Stimulated activated CD4-positive, alpha-beta T cell treated with anti-CD3 and anti-CD28 coated beads, Interleukin-1b, Interleukin-23, amount 100 ng/mL, for 4 hours (primary cell): ENCODE data around the gene PRSS38.

Experiments used
- DNase-seq, 2 donors: peaks; one replicate each; pipeline ENCODE4 v3.0.0-alpha.2; 2020; ENCODE audit warnings: low read depth in 2 of 2

The PRSS38 gene

DNA sequence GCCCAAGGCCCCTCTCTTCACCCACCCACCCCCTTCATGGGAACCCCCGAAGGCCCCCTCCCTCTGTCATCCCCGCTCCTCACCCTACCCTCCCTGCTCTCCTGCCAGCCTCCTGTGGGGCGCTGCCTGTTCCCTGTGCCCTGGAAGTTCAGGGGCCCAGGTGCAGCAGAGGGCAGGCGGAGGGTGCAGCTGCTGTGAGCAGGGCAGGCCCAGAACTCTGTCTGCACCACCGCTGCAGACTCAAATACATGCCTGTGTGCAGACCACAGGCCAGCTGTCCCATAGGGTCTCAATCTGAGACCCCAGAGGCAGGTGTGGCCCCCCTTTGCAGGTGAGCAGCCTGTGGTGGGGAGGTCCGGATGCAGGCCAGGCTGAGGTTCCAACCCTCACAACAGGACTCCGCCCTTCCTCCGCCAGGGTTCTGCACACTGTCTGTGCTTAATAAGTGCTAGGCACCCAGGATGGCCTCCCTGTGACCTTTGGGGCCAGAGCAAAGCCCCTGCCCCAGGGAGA, 69.7 kb downstream of the PRSS38 start:
- no peak for DNase-seq

DNA sequence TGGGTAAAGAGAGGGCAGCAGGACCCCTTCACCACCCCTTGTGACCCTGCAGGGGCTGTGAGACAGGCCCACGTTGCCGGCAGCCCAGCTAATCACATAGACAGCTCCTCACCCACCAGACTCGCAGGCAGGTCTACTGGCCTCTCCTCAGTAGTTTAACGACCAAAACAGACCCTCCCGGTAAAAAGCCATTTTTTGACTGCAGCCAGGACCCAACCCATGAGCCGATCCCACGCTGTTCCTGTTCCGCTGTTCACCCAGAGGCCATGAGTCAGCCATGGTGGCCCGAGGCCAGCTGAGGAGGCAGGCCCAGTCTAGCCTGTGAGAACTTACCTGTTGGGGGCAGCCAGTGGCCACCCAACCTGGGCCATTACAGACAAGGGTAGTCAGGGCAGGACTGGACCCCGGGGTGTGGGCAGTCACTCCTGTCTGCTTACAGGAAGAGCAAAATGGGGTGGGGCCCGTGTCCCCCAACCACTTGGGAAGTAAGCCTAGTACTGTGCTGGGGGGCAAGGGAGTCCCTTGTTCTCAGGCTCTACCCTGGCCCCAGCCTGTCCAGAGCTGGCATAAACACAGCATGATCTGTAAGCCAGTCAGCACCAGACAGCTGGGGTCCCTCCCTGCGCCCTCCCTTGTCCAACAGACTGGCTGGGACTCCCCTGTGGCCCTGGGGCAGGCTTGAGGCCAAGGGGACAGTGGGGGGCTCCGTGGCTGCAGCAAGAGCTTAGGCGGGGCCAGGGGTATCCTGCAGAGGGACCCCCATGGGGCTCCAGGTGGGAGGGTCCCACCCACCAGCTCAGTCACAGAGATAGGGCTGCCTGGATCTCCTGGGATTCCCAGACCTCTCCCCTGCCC, 70.4 kb downstream of the PRSS38 start:
- no peak for DNase-seq

DNA sequence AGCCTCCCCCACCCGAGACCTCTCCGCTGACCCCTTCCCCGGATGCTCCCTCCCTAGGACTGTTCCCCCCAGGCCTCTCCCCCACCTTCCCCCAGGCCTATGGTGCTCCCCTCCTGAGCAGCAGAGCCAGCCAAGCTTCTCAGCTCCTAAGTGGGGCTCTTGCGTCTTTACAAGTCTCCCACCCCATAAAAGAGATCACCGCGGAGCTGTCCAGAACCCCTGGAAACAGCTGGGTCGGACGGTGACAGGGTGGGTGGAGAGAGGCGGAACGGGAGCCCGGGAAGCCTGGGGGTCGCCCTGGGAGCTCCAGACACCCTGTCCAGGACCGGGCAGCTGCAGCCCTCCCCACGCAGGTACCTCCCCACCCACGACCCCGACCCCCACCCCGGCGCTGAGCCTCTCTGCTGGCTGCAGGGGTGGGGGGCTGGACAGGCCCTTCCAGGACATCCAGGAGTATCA, 71.1 kb downstream of the PRSS38 start:
- no peak for DNase-seq

DNA sequence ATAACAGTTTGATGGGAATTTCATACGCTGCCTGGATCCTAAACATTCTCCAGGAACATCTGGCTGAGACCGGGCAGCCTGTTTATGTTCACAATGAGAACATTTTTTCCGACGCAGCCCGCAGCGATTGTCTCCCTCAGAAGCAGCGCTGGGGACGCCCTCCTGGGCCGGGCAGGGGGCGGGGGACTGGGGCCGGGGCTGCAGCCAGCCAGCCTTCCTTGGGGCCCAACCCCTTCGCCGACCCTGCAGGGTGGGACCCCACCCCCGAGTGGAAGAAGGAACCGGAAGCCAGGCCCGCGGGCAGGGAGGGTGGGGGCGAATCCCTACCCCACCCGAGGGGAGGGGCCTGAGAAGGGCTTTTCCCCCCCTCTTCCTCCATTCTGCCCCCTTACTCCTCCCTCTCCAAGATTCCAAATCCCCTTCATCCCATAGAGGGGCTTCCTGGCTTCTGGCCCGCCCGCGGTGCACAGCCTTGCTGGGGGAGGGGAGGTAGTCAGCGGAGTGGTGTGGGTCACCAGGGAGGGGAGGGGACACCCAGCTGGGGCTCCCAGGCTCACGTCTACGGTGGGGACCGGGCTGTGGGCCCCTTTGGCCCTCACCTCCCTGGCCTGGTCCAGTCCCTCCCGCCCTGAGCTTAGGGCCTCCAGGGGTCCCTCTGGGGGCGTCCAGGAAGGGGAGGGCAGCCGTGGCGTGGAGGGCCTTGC, 71.7 kb downstream of the PRSS38 start:
- DNase-seq: peak in 1 of 2 donors; percentile 29

DNA sequence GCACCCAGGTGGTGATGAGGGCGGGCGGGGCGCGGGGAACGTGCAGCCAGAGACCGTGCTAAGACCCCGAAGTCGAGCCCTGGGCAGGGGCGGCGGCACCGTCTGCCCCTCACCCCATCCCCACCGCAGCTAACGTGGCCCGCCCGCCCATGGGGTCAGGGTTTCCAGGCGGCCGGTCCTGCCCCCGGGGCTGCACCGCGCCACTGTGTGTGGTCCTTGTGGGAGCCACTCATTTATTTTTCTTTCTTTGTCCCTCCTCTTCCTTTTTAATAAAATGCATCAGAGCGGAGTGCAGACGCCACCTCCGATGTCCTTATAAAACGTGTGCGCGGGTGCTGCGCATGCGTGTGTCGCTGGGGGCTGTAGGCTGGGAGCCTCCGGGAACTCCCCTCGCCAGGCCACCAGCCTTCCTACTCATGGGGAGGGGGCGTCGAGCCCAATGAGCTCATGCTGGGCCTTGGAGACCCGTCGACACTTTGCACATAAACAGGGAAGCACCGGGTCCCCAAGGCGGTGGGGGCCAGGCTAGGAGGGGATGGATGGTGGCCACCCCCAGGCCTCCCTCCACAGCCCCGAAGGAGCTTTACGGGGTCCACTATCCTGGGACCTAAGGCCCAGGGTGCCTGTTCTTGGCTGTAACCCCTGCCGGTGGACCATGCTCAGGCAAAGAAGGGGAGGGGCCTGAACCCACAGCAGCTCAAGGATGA, 72.4 kb downstream of the PRSS38 start:
- peak in 1 of 2 donors; percentile 34 for DNase-seq

DNA sequence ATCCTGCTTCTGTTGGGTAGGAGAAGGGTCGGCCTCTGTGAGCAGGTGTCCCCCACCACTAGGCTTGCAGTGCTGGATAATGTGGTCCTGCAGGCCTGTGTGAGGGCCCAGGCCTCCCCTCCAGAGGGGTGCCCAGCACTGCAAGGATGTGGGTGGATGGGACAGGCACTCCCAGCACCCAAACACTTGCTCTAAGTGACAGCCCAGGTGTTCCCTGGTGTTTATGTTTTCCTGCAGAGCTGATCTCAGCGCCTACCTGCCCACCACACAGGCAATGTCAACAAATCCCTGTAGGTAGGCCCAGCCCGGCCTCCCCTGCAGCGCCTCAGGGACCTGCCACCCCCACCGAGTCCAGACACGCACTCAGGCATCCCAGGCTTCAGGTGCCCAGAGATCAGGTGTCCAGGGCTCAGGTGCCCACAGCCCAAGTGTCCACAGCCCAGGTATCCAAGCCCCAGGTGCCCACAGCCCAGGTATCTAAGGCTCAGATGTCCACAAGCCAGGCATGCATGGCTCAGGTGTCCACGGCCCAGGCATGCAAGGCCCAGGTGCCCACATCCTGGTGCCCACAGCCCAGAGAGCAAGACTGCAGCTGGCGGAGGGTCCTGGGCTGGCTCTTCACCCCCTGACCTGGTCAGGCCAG, 73.0 kb downstream of the PRSS38 start:
- no peak for DNase-seq

DNA sequence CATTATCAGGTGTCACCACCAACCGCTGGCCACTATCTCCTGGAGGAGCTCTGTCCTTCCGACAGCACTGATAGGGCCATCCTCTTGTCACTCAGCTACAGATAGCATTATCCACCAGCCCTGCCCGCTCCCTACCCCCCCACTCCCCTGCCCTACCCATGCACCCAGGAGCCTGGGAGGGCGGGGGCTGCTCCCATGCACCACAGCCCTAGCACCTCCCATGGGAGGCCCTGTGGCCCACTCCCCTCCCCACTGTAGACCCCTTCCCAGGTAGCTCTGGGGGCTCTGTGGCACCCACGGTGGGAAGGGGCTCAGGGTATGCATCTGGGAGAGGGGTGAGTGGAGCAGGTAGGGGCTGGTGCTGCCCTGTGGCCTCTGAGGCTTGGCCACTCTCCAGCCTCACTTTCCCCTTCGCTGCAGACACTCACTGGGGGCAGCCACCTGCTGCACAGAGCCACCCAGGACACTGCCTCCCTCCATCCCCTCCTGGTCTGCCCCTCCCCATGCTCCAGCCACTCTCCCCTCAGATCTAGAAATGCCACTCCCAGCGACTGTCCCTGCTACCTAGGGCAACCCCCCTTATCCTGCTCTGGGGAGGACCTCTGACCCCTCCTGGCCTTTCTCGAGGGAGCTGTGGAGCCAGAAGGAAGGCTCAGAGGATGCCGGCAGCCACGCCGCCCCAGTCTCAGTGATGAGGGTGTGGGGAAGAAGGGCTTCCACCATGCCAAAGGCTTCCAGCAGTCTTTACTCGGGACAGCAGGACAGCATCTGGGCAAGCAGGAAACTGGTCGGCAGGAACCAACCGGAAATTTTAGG, 73.8 kb downstream of the PRSS38 start:
- no peak for DNase-seq

DNA sequence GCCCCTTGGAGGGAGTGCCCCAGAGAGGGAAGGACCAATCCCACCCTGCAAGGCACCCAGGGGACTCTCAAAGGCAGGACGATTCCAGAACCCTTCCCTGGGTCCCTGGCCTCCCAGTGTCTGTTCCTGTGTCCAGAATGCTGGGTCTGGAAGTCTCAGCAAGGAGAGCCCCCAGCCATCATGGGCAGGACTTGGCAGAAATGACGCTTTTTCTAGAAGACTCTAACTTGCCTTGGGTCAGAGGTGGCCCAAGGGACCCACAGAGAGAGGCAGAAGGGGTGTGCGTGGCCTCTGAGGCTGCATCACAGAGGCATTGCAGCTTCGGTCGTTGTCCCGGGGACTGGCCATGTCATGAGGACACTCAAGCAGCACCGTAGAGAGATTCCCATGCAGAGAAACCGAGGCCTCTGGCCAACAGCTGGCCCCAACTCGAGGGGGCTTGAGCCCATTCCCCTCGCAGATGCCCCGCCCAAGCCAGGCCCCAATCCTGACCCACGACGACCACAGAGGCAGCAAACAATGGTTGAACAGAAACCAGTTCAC, 74.5 kb downstream of the PRSS38 start:
- no peak for DNase-seq

DNA sequence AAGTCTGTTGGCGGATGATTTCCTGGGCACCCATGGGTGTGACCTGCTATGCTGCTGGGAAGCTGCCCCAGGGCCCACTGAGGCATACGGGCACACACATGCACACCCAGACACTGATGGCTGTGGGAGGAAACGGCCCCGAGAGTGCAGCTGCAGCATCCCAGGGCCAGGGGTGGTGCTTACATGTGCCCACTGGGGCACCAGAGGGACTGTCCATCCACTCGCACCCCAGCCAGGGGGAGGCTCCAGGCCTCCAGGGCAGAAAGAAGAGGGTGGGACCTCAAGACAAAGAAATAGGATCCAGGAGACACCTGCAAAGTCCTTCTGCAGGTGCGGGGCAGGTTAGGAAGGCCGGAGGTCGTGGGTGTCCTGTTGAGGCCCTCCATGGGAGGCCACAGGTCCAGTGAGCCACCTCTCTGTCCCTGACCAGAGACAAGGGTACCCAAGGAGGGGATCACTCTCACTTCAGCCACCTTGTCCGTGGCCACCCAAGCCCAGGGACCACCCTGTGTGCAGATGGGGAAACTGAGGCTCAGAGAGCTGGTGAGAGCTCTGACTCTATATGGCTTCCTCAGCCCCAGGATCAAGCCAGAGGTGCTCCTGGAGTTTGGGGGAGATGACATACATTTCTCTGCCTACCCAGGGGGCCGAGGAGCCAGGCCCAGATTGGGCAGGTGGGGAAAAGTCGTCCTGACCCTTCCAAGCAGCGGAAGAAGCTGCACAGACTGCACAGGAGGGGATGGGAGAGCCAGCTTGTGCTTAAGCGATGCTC, 75.2 kb downstream of the PRSS38 start:
- DNase-seq: no peak

DNA sequence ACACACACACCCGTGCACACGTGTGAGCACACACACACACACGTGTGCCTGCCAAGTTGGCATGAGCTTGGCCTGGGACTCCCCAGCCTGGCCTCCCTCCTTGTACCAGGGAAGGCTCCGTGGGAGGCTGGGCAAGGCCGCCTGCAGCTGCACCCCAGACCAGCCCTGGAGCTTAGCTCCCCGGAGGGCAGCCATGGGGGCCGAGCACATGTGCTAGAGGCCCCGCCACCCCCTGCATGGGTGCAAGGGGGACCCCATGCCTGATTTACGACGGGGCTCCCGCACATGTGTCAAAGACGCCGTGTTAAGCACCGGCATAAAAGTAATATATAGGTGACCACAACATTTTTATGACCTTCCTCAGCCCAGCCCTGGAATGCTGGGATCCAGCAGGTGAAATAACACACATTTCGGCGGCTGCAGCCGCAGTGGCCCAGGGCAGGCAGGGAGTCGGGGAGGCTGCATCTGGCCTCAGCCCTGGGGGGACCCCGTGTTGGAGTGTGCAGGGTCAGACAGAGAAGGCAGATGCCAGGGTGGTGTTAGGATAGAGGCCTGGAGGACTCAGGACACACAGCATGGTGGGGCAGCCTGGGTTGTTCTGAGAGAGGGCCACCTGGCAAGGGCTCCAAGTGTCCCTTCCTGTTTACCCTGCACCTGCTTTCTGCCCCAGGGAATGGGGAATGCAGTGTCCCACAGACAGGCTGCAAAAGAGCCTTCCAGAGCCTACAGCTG, 75.9 kb downstream of the PRSS38 start:
- DNase-seq: no peak

DNA sequence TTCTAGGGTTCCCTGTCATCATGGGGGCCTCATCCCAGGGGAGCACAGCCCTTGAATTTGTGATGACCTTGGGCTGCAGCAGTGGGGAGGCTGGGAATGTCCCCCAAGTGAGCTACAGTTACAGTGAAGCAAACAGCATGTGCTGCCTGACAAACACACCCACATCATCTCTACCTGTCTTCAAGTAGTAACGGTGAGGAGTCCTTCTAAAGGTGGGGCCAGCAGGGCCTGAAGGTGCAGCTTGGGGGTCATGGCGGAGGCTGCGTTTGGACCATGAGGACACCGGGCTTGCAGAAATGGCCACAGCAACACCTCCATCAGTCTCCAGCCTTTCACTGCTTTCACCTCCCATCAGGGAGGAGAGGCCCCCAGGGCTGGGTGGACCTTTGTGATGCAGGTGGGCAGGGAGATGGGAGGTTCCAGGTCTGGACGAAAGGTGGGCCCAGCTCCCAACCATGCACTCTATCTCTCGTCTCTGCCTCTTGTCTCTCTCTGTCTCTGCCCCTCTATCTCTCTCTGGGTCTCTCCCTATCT, 76.5 kb downstream of the PRSS38 start:
- DNase-seq: no peak

DNA sequence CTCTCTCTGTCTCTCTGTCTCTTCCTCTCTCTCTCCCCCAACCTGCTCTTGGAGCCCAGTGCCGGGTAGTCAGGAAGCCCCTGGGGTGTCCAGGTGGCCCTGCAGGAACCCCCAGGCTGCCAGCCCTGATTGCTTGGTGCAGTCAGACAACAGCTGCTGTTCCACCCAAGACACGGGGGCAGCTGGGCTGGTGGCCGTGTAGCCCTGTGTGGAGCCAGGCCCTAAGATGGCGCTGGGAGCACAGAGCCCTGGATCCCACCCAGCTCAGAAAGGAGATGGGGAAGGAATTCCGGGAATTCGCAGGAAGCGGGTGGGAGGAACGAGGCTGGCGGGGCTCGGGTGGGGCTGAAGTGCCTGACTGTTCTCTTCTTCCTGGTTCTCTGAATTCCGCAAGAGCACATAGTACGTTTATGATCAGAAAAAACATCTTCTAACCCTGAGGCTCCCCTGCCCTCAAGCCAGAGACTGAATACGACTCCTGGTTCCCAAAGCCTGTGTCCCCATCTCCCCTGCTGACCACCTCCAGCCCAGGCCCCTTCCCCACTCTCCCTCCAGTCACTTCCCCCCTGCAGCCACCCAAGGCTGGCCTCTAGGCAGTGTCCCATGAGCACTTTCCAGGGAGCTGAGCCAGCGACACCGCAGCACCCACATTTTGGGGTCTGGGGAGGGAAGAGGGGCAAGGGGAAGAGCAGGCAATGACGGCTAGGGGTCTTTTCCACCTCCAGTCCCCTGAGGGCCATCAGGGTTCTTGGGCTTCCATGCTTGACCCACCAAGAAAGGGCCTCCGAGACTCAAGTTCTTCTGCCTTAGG, 77.2 kb downstream of the PRSS38 start:
- DNase-seq: no peak

DNA sequence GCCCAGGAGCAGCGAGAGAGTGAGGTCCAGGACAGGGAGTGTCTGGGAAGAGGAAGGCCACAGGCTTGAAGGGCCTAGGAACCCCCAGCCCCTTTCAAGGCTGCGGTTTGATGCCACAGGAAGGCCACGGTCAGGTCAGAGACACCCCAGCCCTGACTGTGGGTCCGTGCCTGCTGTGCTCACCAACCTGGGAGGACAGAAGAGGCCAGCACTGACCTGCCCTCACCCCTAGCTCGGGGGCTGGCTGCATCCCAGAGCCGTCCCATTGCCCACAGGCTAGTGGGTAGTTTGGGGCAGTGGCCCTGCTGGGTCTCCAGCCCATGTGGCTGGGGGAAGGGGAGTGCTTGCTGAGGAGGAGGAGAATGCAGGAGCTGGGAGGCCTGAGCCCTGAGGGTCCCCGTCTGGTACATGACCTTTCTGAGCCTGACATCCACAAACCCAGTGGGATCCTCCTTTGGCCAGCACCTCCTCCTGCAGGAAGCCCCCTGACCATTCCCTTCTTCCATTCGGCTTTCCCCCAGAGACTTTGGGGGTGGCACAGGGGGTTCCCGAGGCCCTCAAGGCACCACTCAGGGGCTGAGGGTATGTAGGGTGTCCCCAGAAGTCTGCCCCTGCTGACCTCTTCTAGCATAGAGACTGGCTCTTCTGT, 77.9 kb downstream of the PRSS38 start:
- DNase-seq: no peak

DNA sequence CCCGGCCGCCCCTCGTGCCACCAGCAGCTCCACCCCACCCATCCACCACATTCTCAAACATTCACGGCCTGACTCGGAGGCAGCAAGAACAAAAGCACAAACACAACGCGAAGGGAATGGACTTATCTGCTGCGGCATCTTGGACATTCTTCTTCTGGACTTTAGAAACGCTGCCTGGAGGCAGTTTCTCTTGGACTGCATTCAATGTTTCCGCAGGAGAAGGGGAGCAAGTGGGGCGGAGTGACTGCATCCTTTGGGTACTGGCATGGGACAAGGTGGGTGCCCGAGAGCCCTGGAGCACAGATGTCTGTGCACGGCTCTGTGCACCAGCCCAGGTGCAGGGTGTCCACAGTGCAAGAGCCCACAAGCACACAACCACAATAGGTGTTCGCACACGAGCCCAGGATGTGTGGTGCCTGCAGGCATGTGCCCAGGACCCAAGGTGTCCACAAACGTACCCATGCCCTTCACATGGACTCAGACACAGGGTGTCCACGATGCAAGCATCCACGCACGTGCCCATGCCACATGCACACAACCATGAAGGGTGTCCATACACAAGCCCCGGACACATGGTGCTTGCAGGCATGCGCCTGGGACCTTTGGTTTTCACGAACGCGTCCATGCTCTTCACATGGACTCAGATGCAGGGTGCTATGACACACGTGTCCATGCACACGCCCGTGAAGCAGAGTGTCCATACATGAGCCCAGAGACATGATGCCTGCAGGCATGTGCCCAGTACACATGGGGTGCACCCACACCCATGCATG, 78.7 kb downstream of the PRSS38 start:
- DNase-seq: no peak

DNA sequence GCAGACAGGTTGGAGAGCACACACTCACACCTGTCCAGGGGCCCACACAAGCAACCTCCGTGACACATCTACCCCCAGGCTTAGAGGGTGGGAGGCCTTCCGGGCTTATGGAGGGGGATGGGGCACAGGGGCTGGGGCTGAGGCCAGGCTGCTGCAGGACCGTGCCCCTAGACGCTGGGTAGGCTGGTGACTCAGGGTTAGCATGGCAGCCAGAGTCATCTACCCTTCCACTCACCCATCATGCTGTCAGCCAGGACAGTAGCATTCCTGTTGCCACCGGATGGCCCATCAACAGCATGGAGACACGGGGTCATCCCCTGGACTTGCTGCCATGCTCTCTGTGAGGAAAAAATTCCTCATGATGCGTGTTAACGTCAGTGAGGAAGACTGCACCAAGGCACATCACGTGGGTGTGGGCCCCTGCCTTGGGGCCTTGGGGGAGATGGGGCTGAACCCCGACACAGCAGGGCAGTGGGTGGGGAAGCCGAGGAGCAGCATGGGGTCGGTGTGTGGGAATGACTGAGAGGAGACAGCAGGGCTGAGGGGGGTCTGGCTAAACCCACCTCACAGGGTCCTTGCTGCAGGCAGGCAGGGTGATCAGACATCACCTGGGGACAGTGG, 79.5 kb downstream of the PRSS38 start:
- no peak for DNase-seq
